ENCODE results near the gene ERCC6L2.

DNA sequence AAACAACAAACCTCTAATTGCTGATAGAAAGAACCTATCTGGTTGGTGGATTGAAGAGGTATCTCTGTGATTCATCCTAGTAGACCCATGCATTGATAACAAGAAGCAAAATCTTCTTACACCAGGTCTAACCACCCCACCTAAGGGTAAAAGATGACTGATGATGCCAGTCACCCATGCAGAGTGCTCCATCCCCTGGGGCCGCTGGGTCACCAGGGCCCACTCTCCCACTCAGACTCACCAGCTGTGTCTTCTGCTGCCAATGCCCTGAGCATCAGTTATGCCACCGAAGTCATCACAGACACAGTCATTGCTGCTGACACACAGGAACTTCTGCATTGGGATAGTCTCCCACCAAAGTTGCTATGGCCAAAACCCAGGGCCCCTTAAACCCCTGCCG, 44.7 kb upstream of the ERCC6L2 start:
- TF ChIP-seq FOXM1 (IDR thresholded peaks at IDR 0.05; ENCODE audit: low read depth), result no peak
- TF ChIP-seq, protein P1, sequence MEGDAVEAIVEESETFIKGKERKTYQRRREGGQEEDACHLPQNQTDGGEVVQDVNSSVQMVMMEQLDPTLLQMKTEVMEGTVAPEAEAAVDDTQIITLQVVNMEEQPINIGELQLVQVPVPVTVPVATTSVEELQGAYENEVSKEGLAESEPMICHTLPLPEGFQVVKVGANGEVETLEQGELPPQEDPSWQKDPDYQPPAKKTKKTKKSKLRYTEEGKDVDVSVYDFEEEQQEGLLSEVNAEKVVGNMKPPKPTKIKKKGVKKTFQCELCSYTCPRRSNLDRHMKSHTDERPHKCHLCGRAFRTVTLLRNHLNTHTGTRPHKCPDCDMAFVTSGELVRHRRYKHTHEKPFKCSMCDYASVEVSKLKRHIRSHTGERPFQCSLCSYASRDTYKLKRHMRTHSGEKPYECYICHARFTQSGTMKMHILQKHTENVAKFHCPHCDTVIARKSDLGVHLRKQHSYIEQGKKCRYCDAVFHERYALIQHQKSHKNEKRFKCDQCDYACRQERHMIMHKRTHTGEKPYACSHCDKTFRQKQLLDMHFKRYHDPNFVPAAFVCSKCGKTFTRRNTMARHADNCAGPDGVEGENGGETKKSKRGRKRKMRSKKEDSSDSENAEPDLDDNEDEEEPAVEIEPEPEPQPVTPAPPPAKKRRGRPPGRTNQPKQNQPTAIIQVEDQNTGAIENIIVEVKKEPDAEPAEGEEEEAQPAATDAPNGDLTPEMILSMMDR (IDR thresholded peaks at IDR 0.05), result no peak

Data from SK-N-SH (cell line).